ENCODE data around the gene GPC6.

The GPC6 gene

GRCh38 chr13:93361703-93362102 is 135.1 kb downstream of the GPC6 start:
- Histone ChIP-seq H3K9ac (ENCODE audit: low read depth, low read length, poor library complexity, severe bottlenecking) (no peak overlapping the region), H3K36me3 (ENCODE audit: insufficient read depth, low read length) (no peaks in the 10 kb centered on the region), H3K4me2 (ENCODE audit: low read depth, low read length, poor library complexity, severe bottlenecking) (no peak overlapping the region), H3K9me2 (replicated peaks; ENCODE audit: low read depth, low read length) (no peaks in the 10 kb centered on the region), H4K20me1 (ENCODE audit: insufficient read depth, low read length, poor library complexity, severe bottlenecking) (no peaks in the 10 kb centered on the region), H3K9me3 (ENCODE audit: insufficient read depth, low read depth, low read length) (no peaks in the 10 kb centered on the region), H3K4me3 (ENCODE audit: low read length, poor library complexity, severe bottlenecking) (no peak overlapping the region), H2AFZ (ENCODE audit: low read length) (no peak overlapping the region), H3K79me2 (ENCODE audit: insufficient read depth, low read length) (no peaks in the 10 kb centered on the region), H3K4me1 (ENCODE audit: insufficient read depth, low read length, poor library complexity, severe bottlenecking) (no peaks in the 10 kb centered on the region), H3K27me3 (ENCODE audit: insufficient read depth, low read length, poor library complexity, severe bottlenecking) (no peaks in the 10 kb centered on the region), H3F3A (ENCODE audit: low read depth) (no peaks in the 10 kb centered on the region)
- TF ChIP-seq EZH2phosphoT487 (IDR thresholded peaks at IDR 0.05; ENCODE audit: borderline replicate concordance) (no peak), CTCF (conservative IDR thresholded peaks at IDR 0.05; ENCODE audit: low read length) (no peak)

- no peaks in the 10 kb centered on the region for H3K9me2 ChIP-seq (replicated peaks; ENCODE audit: low read depth, low read length)
- TF ChIP-seq CTCF (conservative IDR thresholded peaks at IDR 0.05; ENCODE audit: low read length) (no peak), EZH2phosphoT487 (IDR thresholded peaks at IDR 0.05; ENCODE audit: borderline replicate concordance) (no peak)
- H3K4me1 ChIP-seq (ENCODE audit: insufficient read depth, low read length, poor library complexity, severe bottlenecking): no peaks in the 10 kb centered on the region
Observed at GRCh38 chr13:93364166-93364565, 137.6 kb downstream of the GPC6 start.

GRCh38 chr13:93368296-93368695 is 141.7 kb downstream of the GPC6 start:
- Histone ChIP-seq H3K4me3 (ENCODE audit: low read length, poor library complexity, severe bottlenecking) (no peak overlapping the region), H3K9me2 (replicated peaks; ENCODE audit: low read depth, low read length) (no peaks in the 10 kb centered on the region), H3K27me3 (ENCODE audit: insufficient read depth, low read length, poor library complexity, severe bottlenecking) (no peaks in the 10 kb centered on the region), H3K9ac (ENCODE audit: low read depth, low read length, poor library complexity, severe bottlenecking) (no peak overlapping the region), H3K79me2 (ENCODE audit: insufficient read depth, low read length) (no peaks in the 10 kb centered on the region), H3K4me1 (ENCODE audit: insufficient read depth, low read length, poor library complexity, severe bottlenecking) (no peaks in the 10 kb centered on the region), H3K36me3 (ENCODE audit: insufficient read depth, low read length) (no peaks in the 10 kb centered on the region), H3F3A (ENCODE audit: low read depth) (no peaks in the 10 kb centered on the region), H2AFZ (ENCODE audit: low read length) (no peak overlapping the region), H3K4me2 (ENCODE audit: low read depth, low read length, poor library complexity, severe bottlenecking) (no peak overlapping the region), H4K20me1 (ENCODE audit: insufficient read depth, low read length, poor library complexity, severe bottlenecking) (no peaks in the 10 kb centered on the region), H3K9me3 (ENCODE audit: insufficient read depth, low read depth, low read length) (no peaks in the 10 kb centered on the region)
- TF ChIP-seq CTCF (conservative IDR thresholded peaks at IDR 0.05; ENCODE audit: low read length) (no peak), EZH2phosphoT487 (IDR thresholded peaks at IDR 0.05; ENCODE audit: borderline replicate concordance) (no peak)

More at GRCh38 chr13:93364166-93364565, 137.6 kb downstream of the GPC6 start:
- Histone ChIP-seq H2AFZ (ENCODE audit: low read length) (no peak overlapping the region), H3K9ac (ENCODE audit: low read depth, low read length, poor library complexity, severe bottlenecking) (no peak overlapping the region), H3K4me3 (ENCODE audit: low read length, poor library complexity, severe bottlenecking) (no peak overlapping the region), H4K20me1 (ENCODE audit: insufficient read depth, low read length, poor library complexity, severe bottlenecking) (no peaks in the 10 kb centered on the region), H3K9me3 (ENCODE audit: insufficient read depth, low read depth, low read length) (no peaks in the 10 kb centered on the region), H3K79me2 (ENCODE audit: insufficient read depth, low read length) (no peaks in the 10 kb centered on the region), H3K27me3 (ENCODE audit: insufficient read depth, low read length, poor library complexity, severe bottlenecking) (no peaks in the 10 kb centered on the region), H3F3A (ENCODE audit: low read depth) (no peaks in the 10 kb centered on the region), H3K36me3 (ENCODE audit: insufficient read depth, low read length) (no peaks in the 10 kb centered on the region), H3K4me2 (ENCODE audit: low read depth, low read length, poor library complexity, severe bottlenecking) (no peak overlapping the region)
